HCT116 (cell line): ENCODE measurements around the gene CD27. TPM values are rescaled to one million over a fixed set of nuclear protein-coding genes. Genes with fewer than 3 reads are reported as not detected.
A peak's percentile ranks its signal among the peaks of the same experiment; 100 is the strongest.

Experiments
- ATAC-seq: fragments of 200-7000 bp; cut with Tn5 transposase; 2 replicates; pipeline ENCODE4 v1.9.1; 2020; ENCODE audit warnings: mild to moderate bottlenecking, moderate library complexity
- BruUV-seq: library from RNA; stranded (reverse); fragments of 400-500 nt; replicated peaks from 2 replicates; lab custom pipeline; 2021; lab: Mats Ljungman, UMichigan
- CTCF ChIA-PET: fragments of 300-600 bp; sonication (Branson Sonifier 250); formaldehyde crosslinking; loops from one replicate; lab custom pipeline; 2021; ENCODE audit warnings: antibody characterized with exemption; lab: Charles Lee
- POLR2A ChIA-PET: fragments of 300-600, 350-600 bp; sonication (Branson Sonifier 250); formaldehyde crosslinking; loops from one replicate; lab custom pipeline; 2021; ENCODE audit warnings: antibody characterized with exemption; lab: Charles Lee
- RAD21 ChIA-PET, 2 experiments: fragments of 300-600 bp; sonication (Branson Sonifier 250); formaldehyde crosslinking; loops; one replicate each; lab custom pipeline; 2023; ENCODE audit warnings: low total read pairs in 2 of 2; ENCODE audit not compliant: uncharacterized antibody in 2 of 2, unreplicated experiment in 2 of 2, low non-redundant PET in 1 of 2; lab: Charles Lee
- DNase-seq: peaks from one replicate; pipeline ENCODE4 v3.0.0-alpha.2; 2010; ENCODE audit warnings: low read depth, low spot score
- H2AFZ ChIP-seq: fragments of 200-600 bp; shearing (Covaris generic), sonication (generic); 2 replicates; pipeline ENCODE4 v1.6.1; 2017; ENCODE audit warnings: low read depth, mixed run types, mixed read lengths, antibody characterized with exemption, low read length; ENCODE audit not compliant: poor library complexity, severe bottlenecking
- H3K27ac ChIP-seq: 2 replicates; pipeline ENCODE4 v1.5.1; 2012; ENCODE audit warnings: low read depth, low read length
- H3K27me3 ChIP-seq: fragments of 200-600 bp; sonication (generic); 2 replicates; pipeline ENCODE4 v1.6.1; 2016; ENCODE audit warnings: mixed run types, low read length, mixed read lengths; ENCODE audit not compliant: insufficient read depth
- H3K36me3 ChIP-seq, 2 experiments: fragments of 200-500 bp in 1 of 2; fragments of 200-600 bp in 1 of 2; sonication (Bioruptor generic) in 1 of 2; sonication (generic) in 1 of 2; 2 replicates each; pipeline versions ENCODE4 v1.5.1 to v1.6.1; 2014 to 2016; ENCODE audit warnings: low read length in 2 of 2, inconsistent platforms in 1 of 2, mixed read lengths in 1 of 2, mixed run types in 1 of 2; ENCODE audit not compliant: insufficient read depth in 2 of 2, control insufficient read depth in 1 of 2
- H3K4me1 ChIP-seq, 2 experiments: fragments of 200-600 bp in 1 of 2; sonication (generic) in 1 of 2; 2 replicates each; pipeline versions ENCODE4 v1.5.1 to v1.6.1; 2012 to 2017; ENCODE audit warnings: low read length in 2 of 2, inconsistent platforms in 1 of 2, mild to moderate bottlenecking in 1 of 2, mixed read lengths in 1 of 2, mixed run types in 1 of 2, moderate library complexity in 1 of 2; ENCODE audit not compliant: insufficient read depth in 2 of 2, control insufficient read depth in 1 of 2
- H3K4me2 ChIP-seq: fragments of 200-600 bp; sonication (generic); 2 replicates; pipeline ENCODE4 v1.6.1; 2017; ENCODE audit warnings: mixed run types, low read length, mixed read lengths
- H3K4me3 ChIP-seq, 2 experiments: fragments of 200-600 bp in 1 of 2; sonication (generic) in 1 of 2; replicated peaks in 1 of 2; 2 replicates each; pipeline ENCODE4 v1.5.1; 2011 to 2016; ENCODE audit warnings: low read length in 2 of 2, control low read depth in 1 of 2, low read depth in 1 of 2, mild to moderate bottlenecking in 1 of 2, mixed read lengths in 1 of 2, mixed run types in 1 of 2
- H3K79me2 ChIP-seq: fragments of 200-600 bp; sonication (generic); 2 replicates; pipeline ENCODE4 v1.6.1; 2017; ENCODE audit warnings: mild to moderate bottlenecking, mixed run types, low read length, moderate library complexity, mixed read lengths; ENCODE audit not compliant: insufficient read depth
- H3K9ac ChIP-seq: fragments of 200-600 bp; sonication (generic); 2 replicates; pipeline ENCODE4 v1.6.1; 2016; ENCODE audit warnings: low read length, mixed read lengths
- H3K9me2 ChIP-seq: fragments of 200-600 bp; sonication (generic), shearing (Covaris generic); 2 replicates; pipeline ENCODE4 v1.6.1; 2017; ENCODE audit warnings: mixed run types, mild to moderate bottlenecking, moderate library complexity; ENCODE audit not compliant: insufficient read depth
- H3K9me3 ChIP-seq, 2 experiments: fragments of 200-500 bp in 1 of 2; fragments of 200-600 bp in 1 of 2; sonication (Bioruptor generic) in 1 of 2; sonication (generic) in 1 of 2; 2 replicates each; pipeline ENCODE4 v1.6.1; 2014 to 2017; ENCODE audit warnings: low read length in 2 of 2, mixed read lengths in 2 of 2, inconsistent platforms in 1 of 2, low read depth in 1 of 2, mild to moderate bottlenecking in 1 of 2, mixed run types in 1 of 2, moderate library complexity in 1 of 2; ENCODE audit not compliant: control insufficient read depth in 1 of 2, insufficient read depth in 1 of 2
- H4K20me1 ChIP-seq: fragments of 200-600 bp; sonication (generic), shearing (Covaris generic); 2 replicates; pipeline ENCODE4 v1.6.1; 2017; ENCODE audit warnings: mixed run types, mild to moderate bottlenecking, moderate library complexity; ENCODE audit not compliant: insufficient read depth
- JUND ChIP-seq: IDR thresholded peaks from 2 replicates; pipeline ENCODE4 v1.6.1; 2012
- POLR2AphosphoS5 ChIP-seq: IDR thresholded peaks from 2 replicates; pipeline ENCODE4 v1.6.1; 2011; ENCODE audit warnings: mild to moderate bottlenecking, low read depth, low read length, moderate library complexity
- SP1 ChIP-seq: IDR thresholded peaks from 2 replicates; pipeline ENCODE4 v1.6.1; 2012; ENCODE audit warnings: low read depth
- SRF ChIP-seq: IDR thresholded peaks from 2 replicates; pipeline ENCODE4 v1.6.1; 2012; ENCODE audit warnings: low read depth
- TCF7L2 ChIP-seq: IDR thresholded peaks from 2 replicates; pipeline ENCODE4 v1.7.0; 2011; ENCODE audit warnings: borderline replicate concordance, inconsistent platforms; ENCODE audit not compliant: insufficient read depth, insufficient read length; ENCODE audit errors: extremely low read depth
- intact Hi-C: fragments of 100-400 bp; cut with micrococcal nuclease; formaldehyde crosslinking; loops from 2 replicates; pipeline ENCODE4 v1.10.0; 2022
- total RNA-seq: library from RNA; stranded (reverse); gene quantifications from one replicate; pipeline ENCODE4 v1.2.1, GENCODE V29; 2021; ENCODE audit not compliant: unreplicated experiment
- TF ChIP-seq, protein P1 (sequence below), 3 experiments: fragments of 200-600 bp in 1 of 3; sonication (generic) in 1 of 3; IDR thresholded peaks in 2 of 3; conservative IDR thresholded peaks in 1 of 3; 2 replicates each; pipeline ENCODE4 v1.5.1; 2012 to 2017; ENCODE audit warnings: low read depth in 2 of 3, low read length in 2 of 3, antibody characterized with exemption in 1 of 3, borderline replicate concordance in 1 of 3, control low read depth in 1 of 3, mild to moderate bottlenecking in 1 of 3, mixed read lengths in 1 of 3, mixed run types in 1 of 3, moderate library complexity in 1 of 3; ENCODE audit not compliant: insufficient read depth in 1 of 3
- TF ChIP-seq, protein P2 (sequence below): IDR thresholded peaks from 2 replicates; pipeline ENCODE4 v1.6.1; 2012
- TF ChIP-seq, protein P3 (sequence below): IDR thresholded peaks from 2 replicates; pipeline ENCODE4 v1.6.1; 2012

The CD27 gene
- total RNA-seq, 1 experiment from 2014 or later: 0.25 TPM

DNA sequence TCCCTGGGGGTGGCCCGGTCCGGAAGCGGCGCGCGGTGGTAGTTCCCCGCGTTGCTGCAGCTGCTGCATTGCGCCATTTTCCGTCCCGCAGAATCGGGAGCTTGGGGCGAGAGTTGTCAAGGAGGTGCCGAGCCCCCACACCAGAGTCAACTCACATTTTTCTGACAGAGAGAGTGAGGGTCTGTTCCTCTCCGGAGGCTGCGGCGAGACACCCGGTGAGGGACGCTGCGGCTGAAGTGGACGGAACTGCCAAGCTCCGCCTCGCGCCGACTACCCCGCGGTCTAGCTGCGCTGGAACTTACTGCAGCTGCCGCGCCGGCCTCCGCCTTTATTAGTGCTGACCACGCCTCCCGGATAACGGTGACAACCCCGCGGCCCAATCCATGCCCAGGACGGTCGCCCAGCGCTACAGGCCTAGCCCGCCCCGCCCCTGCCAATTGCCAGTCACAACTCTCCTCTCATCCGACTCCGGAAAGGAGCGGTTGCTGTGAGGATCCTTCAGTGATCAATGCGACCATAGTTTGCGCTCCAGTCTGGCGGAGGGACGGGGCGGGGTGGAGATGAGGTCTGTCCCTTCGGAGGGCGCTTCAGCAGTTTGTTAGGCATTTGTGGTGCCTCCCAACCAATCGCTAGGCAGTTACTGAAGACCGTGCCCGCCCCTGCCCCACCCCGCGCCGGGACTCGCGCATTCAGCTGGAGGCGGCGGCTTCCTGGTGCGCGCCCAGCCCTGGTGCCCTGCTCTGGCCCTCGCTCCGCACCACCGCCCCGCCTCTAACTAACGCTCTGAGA lies 25.8 kb downstream of the CD27 start, which contains the start of gene VAMP1 (continued):
- TF ChIP-seq, protein P1, sequence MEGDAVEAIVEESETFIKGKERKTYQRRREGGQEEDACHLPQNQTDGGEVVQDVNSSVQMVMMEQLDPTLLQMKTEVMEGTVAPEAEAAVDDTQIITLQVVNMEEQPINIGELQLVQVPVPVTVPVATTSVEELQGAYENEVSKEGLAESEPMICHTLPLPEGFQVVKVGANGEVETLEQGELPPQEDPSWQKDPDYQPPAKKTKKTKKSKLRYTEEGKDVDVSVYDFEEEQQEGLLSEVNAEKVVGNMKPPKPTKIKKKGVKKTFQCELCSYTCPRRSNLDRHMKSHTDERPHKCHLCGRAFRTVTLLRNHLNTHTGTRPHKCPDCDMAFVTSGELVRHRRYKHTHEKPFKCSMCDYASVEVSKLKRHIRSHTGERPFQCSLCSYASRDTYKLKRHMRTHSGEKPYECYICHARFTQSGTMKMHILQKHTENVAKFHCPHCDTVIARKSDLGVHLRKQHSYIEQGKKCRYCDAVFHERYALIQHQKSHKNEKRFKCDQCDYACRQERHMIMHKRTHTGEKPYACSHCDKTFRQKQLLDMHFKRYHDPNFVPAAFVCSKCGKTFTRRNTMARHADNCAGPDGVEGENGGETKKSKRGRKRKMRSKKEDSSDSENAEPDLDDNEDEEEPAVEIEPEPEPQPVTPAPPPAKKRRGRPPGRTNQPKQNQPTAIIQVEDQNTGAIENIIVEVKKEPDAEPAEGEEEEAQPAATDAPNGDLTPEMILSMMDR (IDR thresholded peaks at IDR 0.05 in 2 of 3, conservative IDR thresholded peaks at IDR 0.05 in 1 of 3; ENCODE audit: borderline replicate concordance in 1 of 3, insufficient read depth in 1 of 3, low read depth in 2 of 3, low read length in 2 of 3): no peak
- TF ChIP-seq TCF7L2: peak; percentile 52
- TF ChIP-seq JUND: no peak
- TF ChIP-seq, protein P2, sequence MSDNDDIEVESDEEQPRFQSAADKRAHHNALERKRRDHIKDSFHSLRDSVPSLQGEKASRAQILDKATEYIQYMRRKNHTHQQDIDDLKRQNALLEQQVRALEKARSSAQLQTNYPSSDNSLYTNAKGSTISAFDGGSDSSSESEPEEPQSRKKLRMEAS: peak; percentile 68; the same call in 1 of the 2 replicates
- TF ChIP-seq POLR2AphosphoS5: peak; percentile 99
- peak; percentile 87 for TF ChIP-seq SP1

DNA sequence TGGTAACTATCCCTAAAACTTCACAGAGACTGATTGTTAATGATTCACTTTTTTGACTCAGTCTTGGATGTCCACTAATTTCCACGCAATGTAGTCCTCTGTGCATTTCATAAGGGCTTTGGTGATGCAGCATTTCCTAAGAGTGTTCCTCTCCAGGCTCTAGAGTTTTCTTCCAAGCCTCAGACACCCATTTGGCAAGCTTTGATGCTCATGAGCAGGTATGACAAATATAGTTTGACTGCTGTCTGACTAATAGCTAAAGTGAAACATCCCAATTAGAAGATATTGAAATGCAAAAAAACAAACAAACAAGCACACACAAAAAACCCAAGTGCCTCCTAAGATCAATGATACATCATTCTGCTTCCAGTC lies 27.2 kb downstream of the CD27 start:
- no TSS peak for BruUV-seq
- intact Hi-C loops: loop anchor here (2.0 kb wide), 1 partner anchor 41 kb away; no protein-coding TSS in a partner anchor
- H3K4me3 ChIP-seq: no peak overlapping the region
- no peaks in the 10 kb centered on the region for H3K9me3 ChIP-seq
- H4K20me1 ChIP-seq: no peaks in the 10 kb centered on the region
- peaks cover 11 to 27% of the 10 kb centered on the region in 2 experiments for H3K4me1 ChIP-seq
- ATAC-seq: no peak
- no peak overlapping the region for H3K27ac ChIP-seq
- TF ChIP-seq, protein P3, sequence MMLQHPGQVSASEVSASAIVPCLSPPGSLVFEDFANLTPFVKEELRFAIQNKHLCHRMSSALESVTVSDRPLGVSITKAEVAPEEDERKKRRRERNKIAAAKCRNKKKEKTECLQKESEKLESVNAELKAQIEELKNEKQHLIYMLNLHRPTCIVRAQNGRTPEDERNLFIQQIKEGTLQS: no peak
- TF ChIP-seq SRF (no peak), POLR2AphosphoS5 (no peak)
- H2AFZ ChIP-seq: peak overlapping the region; percentile 19
- H3K9me2 ChIP-seq: no peaks in the 10 kb centered on the region
- H3K4me2 ChIP-seq: no peak overlapping the region
- POLR2A ChIA-PET: interaction anchor here (2.9 kb wide), 1 partner anchor 15 kb away, joined by 8 read pairs; no protein-coding TSS in a partner anchor
- DNase-seq: no peak
- no peaks in the 10 kb centered on the region; the same call in 1 of the 2 replicates for H3K79me2 ChIP-seq
- RAD21 ChIA-PET: no interaction called here
- no peaks in the 10 kb centered on the region for H3K36me3 ChIP-seq
- no peak overlapping the region for H3K9ac ChIP-seq
- no peaks in the 10 kb centered on the region for H3K27me3 ChIP-seq
- CTCF ChIA-PET: no interaction called here
